K562 (cell line): ENCODE measurements around the gene N4BP2. TPM values are rescaled to one million over a fixed set of nuclear protein-coding genes. Genes with fewer than 3 reads are reported as not detected.

Experiments used
- ATF1 ChIP-seq, 2 experiments: fragments of 450-650 bp in 1 of 2; IDR thresholded peaks; 2 replicates each; pipeline ENCODE4 v1.6.1; 2016; ENCODE audit warnings: missing compliant biosample characterization in 1 of 2, missing genetic modification characterization in 1 of 2
- DPF2 ChIP-seq: fragments of 450-650 bp; IDR thresholded peaks from 2 replicates; pipeline ENCODE4 v1.6.1; 2016
- FOXM1 ChIP-seq, 2 experiments: fragments of 450-650 bp in 1 of 2; sonication (generic) in 1 of 2; formaldehyde crosslinking in 1 of 2; IDR thresholded peaks; 2 replicates each; pipeline versions ENCODE4 v1.6.1 to v1.9.0; 2017 to 2022; ENCODE audit warnings: low read depth in 2 of 2, mild to moderate bottlenecking in 2 of 2, missing genetic modification reagents in 1 of 2, moderate library complexity in 1 of 2
- GTF2E2 ChIP-seq: fragments of 200-800 bp; sonication (Bioruptor generic); IDR thresholded peaks from 2 replicates; pipeline ENCODE4 v1.6.1; 2016; ENCODE audit warnings: missing genetic modification characterization, missing compliant biosample characterization
- HNRNPL ChIP-seq: fragments of 200-400 bp; formaldehyde crosslinking; IDR thresholded peaks from 2 replicates; pipeline ENCODE4 v1.6.1; 2017; ENCODE audit warnings: low read depth, mild to moderate bottlenecking, low read length
- ILK ChIP-seq: fragments of 450-650 bp; IDR thresholded peaks from 2 replicates; pipeline ENCODE4 v1.6.1; 2016; ENCODE audit warnings: missing genetic modification characterization, low read depth, mild to moderate bottlenecking, missing compliant biosample characterization, moderate library complexity, borderline replicate concordance
- LCOR ChIP-seq: sonication (generic); formaldehyde crosslinking; IDR thresholded peaks from 2 replicates; pipeline ENCODE4 v1.8.0; 2022; ENCODE audit warnings: mild to moderate bottlenecking, missing genetic modification reagents
- NFIC ChIP-seq: fragments of 450-650 bp; IDR thresholded peaks from 2 replicates; pipeline ENCODE4 v1.6.1; 2017; ENCODE audit warnings: mild to moderate bottlenecking, inconsistent platforms
- NONO ChIP-seq, 2 experiments: fragments of 200-400 bp in 1 of 2; fragments of 450-650 bp in 1 of 2; formaldehyde crosslinking in 1 of 2; IDR thresholded peaks; 2 replicates each; pipeline ENCODE4 v1.6.1; 2017; ENCODE audit warnings: low read depth in 2 of 2, mild to moderate bottlenecking in 2 of 2, moderate library complexity in 2 of 2, low read length in 1 of 2
- NR4A1 ChIP-seq, 2 experiments: fragments of 250-450 bp in 1 of 2; fragments of 450-650 bp in 1 of 2; sonication (Bioruptor Pico) in 1 of 2; IDR thresholded peaks; 2 replicates each; pipeline versions ENCODE4 v1.4.0 to v1.6.1; 2016 to 2020; ENCODE audit warnings: mild to moderate bottlenecking in 2 of 2, missing compliant biosample characterization in 1 of 2, missing genetic modification characterization in 1 of 2, moderate library complexity in 1 of 2
- PHF20 ChIP-seq: fragments of 450-650 bp; IDR thresholded peaks from 2 replicates; pipeline ENCODE4 v1.6.1; 2018; ENCODE audit not compliant: partially characterized antibody
- RNF2 ChIP-seq: sonication (generic); IDR thresholded peaks from 2 replicates; pipeline ENCODE4 v1.6.1; 2016
- SAFB ChIP-seq: fragments of 200-400 bp; formaldehyde crosslinking; IDR thresholded peaks from 2 replicates; pipeline ENCODE4 v1.6.1; 2017; ENCODE audit warnings: low read depth, low read length, borderline replicate concordance
- TCF3 ChIP-seq: sonication (generic); formaldehyde crosslinking; IDR thresholded peaks from 2 replicates; pipeline ENCODE4 v1.4.0; 2020; ENCODE audit warnings: mild to moderate bottlenecking, missing genetic modification reagents
- TCF7L2 ChIP-seq: fragments of 150-350 bp; IDR thresholded peaks from 2 replicates; pipeline ENCODE4 v1.6.1; 2016; ENCODE audit warnings: low read depth, mild to moderate bottlenecking, low read length, moderate library complexity
- ZBTB1 ChIP-seq: sonication (generic); formaldehyde crosslinking; IDR thresholded peaks from 2 replicates; pipeline ENCODE4 v1.8.1; 2023; ENCODE audit warnings: missing genetic modification reagents, low read depth, mild to moderate bottlenecking, borderline replicate concordance
- ZBTB17 ChIP-seq: fragments of 450-650 bp; formaldehyde crosslinking; IDR thresholded peaks from 2 replicates; pipeline ENCODE4 v1.4.0; 2020; ENCODE audit warnings: mild to moderate bottlenecking
- ZFP91 ChIP-seq: sonication (generic); formaldehyde crosslinking; IDR thresholded peaks from 2 replicates; pipeline ENCODE4 v1.8.0; 2022; ENCODE audit warnings: mild to moderate bottlenecking, missing genetic modification reagents
- ZFPM2 ChIP-seq: fragments of 250-450 bp; sonication (Bioruptor Pico); IDR thresholded peaks from 2 replicates; pipeline ENCODE4 v1.5.1; 2022; ENCODE audit warnings: mild to moderate bottlenecking
- polyA plus RNA-seq, 8 experiments: library from polyadenylated mRNA; depleted of rRNA in 4 of 8; stranded (reverse) in 5 of 8; unstranded in 3 of 8; fragments of >200 nt; fragmentation: Nextera tagmentation in 2 of 8; fragmentation: Illumina TruSeq in 1 of 8; extraction: Ambion mirVana in 2 of 8; extraction: Trizol in 1 of 8; gene quantifications; 2 replicates each; pipeline versions ENCODE4 v1.2.1 to v1.2.3, GENCODE V29; 2011 to 2014; ENCODE audit warnings: inconsistent platforms in 1 of 8, missing spikeins in 1 of 8
- total RNA-seq, 7 experiments: library from RNA; depleted of rRNA in 6 of 7; stranded (reverse); fragments of >200 nt in 6 of 7; fragmentation: Illumina TruSeq in 2 of 7; extraction: Trizol in 2 of 7; gene quantifications; 2 replicates each; pipeline versions ENCODE4 v1.2.1 to v1.2.3, GENCODE V29; 2011 to 2021; ENCODE audit warnings: low replicate concordance in 1 of 7
- TF ChIP-seq, protein P1 (sequence below): fragments of 450-650 bp; formaldehyde crosslinking; IDR thresholded peaks from 2 replicates; pipeline ENCODE4 v1.4.0; 2022; ENCODE audit warnings: missing genetic modification characterization
- TF ChIP-seq, protein P2 (sequence below): fragments of 250-450 bp; sonication (Bioruptor Pico); IDR thresholded peaks from 2 replicates; pipeline ENCODE4 v1.4.0; 2020; ENCODE audit warnings: mild to moderate bottlenecking, moderate library complexity
- TF ChIP-seq, protein P3 (sequence below), 2 experiments: fragments of 450-650 bp in 1 of 2; sonication (generic) in 1 of 2; formaldehyde crosslinking; conservative IDR thresholded peaks; 2 replicates each; pipeline versions ENCODE4 v1.4.0 to v1.8.1; 2020 to 2022; ENCODE audit warnings: mild to moderate bottlenecking in 1 of 2, missing genetic modification reagents in 1 of 2

The N4BP2 gene
- total and polyA plus RNA-seq, 9 of the 15 experiments (the other 6 are each of a cell fraction or from before 2014, with no cell fraction given) = 2.7 to 12.6 (median 7.6) TPM

DNA sequence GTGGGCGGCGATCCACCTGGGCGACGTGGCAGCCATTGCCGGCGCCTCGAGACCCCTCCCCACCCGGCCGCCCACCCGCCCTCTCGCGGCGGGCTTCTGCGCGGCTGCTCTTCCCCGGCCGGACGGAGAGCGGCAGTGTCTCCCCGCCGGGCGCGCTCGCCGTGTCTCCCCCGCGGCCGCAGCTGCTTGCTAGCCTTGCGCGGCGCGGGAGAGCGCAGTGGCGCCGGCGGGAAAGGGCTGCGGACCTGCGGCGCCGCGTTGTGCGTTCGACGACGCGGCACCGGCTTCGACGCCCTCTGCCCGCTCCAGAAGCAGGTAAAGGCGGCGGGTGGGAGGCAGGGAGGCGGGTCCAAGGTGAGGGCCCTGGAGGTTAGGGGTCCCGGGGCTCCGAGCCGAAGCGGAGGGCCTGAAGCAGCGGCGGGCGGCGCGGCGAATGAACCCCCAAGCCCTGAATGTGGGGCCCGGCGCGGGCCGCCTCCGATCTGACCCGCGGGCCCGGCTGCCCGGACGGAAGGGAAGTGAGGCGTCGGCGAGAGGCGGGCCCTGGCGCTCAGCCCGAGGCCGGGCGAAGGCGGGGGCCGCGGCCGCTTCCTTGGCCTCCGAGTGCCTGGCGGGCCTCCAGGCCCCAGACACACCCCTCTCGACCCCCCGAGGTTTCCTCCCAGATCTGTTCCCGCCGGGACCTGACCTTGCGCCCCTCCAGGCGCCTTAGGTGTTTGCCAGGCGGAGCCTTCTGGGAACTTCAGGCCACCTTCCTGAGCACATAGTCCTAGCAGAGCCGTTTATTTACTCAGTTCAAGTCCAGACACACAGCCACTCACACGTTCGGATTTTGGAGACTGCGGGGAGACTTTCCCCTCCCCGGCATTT, at the start of gene N4BP2 (continued):
- TF ChIP-seq NR4A1 (CRISPR knock-in tag; IDR thresholded peaks at IDR 0.05) (no peak), NR4A1 (tag; IDR thresholded peaks at IDR 0.05) (peak; percentile 66; the same call in 1 of the 2 replicates), DPF2 (no peak), ZBTB17 (CRISPR knock-in tag) (no peak), GTF2E2 (tag) (peak; percentile 96), NFIC (peak; percentile 92), SAFB (peak; percentile 22; the same call in 1 of the 2 replicates), TCF7L2 (no peak), PHF20 (peak; percentile 39), ZFP91 (CRISPR knock-in tag) (0 out of 2 replicates have a peak, but pooled peaks have one; percentile 47), HNRNPL (peak; percentile 19; the same call in 1 of the 2 replicates), NONO (IDR thresholded peaks at IDR 0.05; ENCODE audit: low read depth in 2 of 2, low read length in 1 of 2) (peak; percentile 26 to 92; a peak in 2 of 4 replicates), ILK (tag) (no peak), RNF2 (peak; percentile 58), ZBTB1 (peak; percentile 95), ZFPM2 (CRISPR knock-in tag) (no peak), FOXM1 (IDR thresholded peaks at IDR 0.05; ENCODE audit: low read depth) (peak; percentile 20; the same call in 1 of the 2 replicates), FOXM1 (CRISPR knock-in tag; IDR thresholded peaks at IDR 0.05; ENCODE audit: low read depth) (peak; percentile 95; the same call in 1 of the 2 replicates), ATF1 (CRISPR knock-in tag; IDR thresholded peaks at IDR 0.05) (no peak), ATF1 (tag; IDR thresholded peaks at IDR 0.05) (peak; percentile 78), TCF3 (CRISPR knock-in tag) (peak; percentile 32; the same call in 1 of the 2 replicates), LCOR (CRISPR knock-in tag) (peak; percentile 80; the same call in 1 of the 2 replicates)
- TF ChIP-seq, protein P1, sequence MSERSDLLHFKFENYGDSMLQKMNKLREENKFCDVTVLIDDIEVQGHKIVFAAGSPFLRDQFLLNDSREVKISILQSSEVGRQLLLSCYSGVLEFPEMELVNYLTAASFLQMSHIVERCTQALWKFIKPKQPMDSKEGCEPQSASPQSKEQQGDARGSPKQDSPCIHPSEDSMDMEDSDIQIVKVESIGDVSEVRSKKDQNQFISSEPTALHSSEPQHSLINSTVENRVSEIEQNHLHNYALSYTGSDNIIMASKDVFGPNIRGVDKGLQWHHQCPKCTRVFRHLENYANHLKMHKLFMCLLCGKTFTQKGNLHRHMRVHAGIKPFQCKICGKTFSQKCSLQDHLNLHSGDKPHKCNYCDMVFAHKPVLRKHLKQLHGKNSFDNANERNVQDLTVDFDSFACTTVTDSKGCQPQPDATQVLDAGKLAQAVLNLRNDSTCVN (CRISPR knock-in tag) = no peak
- TF ChIP-seq, protein P2, sequence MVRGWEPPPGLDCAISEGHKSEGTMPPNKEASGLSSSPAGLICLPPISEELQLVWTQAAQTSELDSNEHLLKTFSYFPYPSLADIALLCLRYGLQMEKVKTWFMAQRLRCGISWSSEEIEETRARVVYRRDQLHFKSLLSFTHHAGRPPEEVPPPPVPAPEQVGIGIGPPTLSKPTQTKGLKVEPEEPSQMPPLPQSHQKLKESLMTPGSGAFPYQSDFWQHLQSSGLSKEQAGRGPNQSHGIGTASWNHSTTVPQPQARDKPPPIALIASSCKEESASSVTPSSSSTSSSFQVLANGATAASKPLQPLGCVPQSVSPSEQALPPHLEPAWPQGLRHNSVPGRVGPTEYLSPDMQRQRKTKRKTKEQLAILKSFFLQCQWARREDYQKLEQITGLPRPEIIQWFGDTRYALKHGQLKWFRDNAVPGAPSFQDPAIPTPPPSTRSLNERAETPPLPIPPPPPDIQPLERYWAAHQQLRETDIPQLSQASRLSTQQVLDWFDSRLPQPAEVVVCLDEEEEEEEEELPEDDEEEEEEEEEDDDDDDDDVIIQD = no peak
- TF ChIP-seq, protein P3, sequence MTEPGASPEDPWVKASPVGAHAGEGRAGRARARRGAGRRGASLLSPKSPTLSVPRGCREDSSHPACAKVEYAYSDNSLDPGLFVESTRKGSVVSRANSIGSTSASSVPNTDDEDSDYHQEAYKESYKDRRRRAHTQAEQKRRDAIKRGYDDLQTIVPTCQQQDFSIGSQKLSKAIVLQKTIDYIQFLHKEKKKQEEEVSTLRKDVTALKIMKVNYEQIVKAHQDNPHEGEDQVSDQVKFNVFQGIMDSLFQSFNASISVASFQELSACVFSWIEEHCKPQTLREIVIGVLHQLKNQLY (CRISPR knock-in tag; conservative IDR thresholded peaks at IDR 0.05) = peak in 1 of 2 experiments; percentile 96; a peak in 2 of 4 replicates
